ENCODE results near the gene PDPK1.

DNA sequence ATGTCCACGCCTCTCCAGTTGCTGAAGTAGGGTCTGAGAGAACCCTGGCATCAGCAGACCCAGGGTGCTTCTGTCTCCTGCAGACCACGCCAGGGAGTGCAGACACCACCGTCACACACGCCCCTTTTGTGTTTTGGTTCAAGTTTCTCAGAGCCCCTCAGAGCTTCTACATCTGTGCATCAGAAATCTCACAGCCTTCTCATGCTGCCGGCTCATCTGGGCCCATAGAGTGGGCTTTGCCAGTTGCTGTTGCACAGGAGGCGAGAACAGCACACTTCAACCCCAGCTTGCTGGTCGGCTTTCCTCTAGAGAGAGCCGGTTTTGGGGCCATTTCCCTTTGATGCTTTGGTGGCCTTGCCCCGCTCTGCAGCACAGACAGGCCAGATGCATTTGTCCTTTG, 60.9 kb downstream of the PDPK1 start:
- TF ChIP-seq POLR2A (IDR thresholded peaks at IDR 0.05; ENCODE audit: low read length) (no peak), GATA1 (IDR thresholded peaks at IDR 0.05; ENCODE audit: low read depth, low read length) (no peak)

Data from erythroblast (primary cell).